SIG-M5 treated with dmso at 0.1 percent for 504 hours (cell line): ENCODE data around the gene SUCLG2.

Experiments
- DNase-seq: peaks from one replicate; lab custom pipeline; 2025; ENCODE audit not compliant: unreplicated experiment; lab: John Stamatoyannopoulos, UW

SUCLG2 gene

GRCh38 chr3:67654099-67654843 lies at the start of gene SUCLG2:
Gene SUCLG2 (minus strand): TSS chr3:67654612. CDS start chr3:67654586, 26 bp downstream.
- peak; percentile 86 for DNase-seq

GRCh38 chr3:67700596-67700995 lies 46.2 kb upstream of the SUCLG2 start:
- no peak for DNase-seq

GRCh38 chr3:67699882-67700281 lies 45.5 kb upstream of the SUCLG2 start:
- no peak for DNase-seq

- DNase-seq, result no peak
These were observed 38.2 kb upstream of the SUCLG2 start for GRCh38 chr3:67692621-67693020.

GRCh38 chr3:67691926-67692325 lies 37.5 kb upstream of the SUCLG2 start:
- no peak for DNase-seq

- no peak for DNase-seq
These were observed 36.8 kb upstream of the SUCLG2 start for GRCh38 chr3:67691207-67691606.

- no peak for DNase-seq
These were observed 35.4 kb upstream of the SUCLG2 start for GRCh38 chr3:67689806-67690205.

- no peak for DNase-seq
These were observed 33.8 kb upstream of the SUCLG2 start for GRCh38 chr3:67688231-67688630.

GRCh38 chr3:67686069-67686468 lies 31.7 kb upstream of the SUCLG2 start:
- no peak for DNase-seq

- DNase-seq, result peak; percentile 15
These were observed 31.1 kb upstream of the SUCLG2 start for GRCh38 chr3:67685499-67685898.

- DNase-seq, result no peak
These were observed 29.8 kb upstream of the SUCLG2 start for GRCh38 chr3:67684211-67684610.

- no peak for DNase-seq
These were observed 29.1 kb upstream of the SUCLG2 start for GRCh38 chr3:67683522-67683921.

- no peak for DNase-seq
These were observed 24.3 kb upstream of the SUCLG2 start for GRCh38 chr3:67678665-67679064.

- no peak for DNase-seq
These were observed 19.6 kb upstream of the SUCLG2 start for GRCh38 chr3:67674055-67674454.

- DNase-seq, result no peak
These were observed 8.3 kb upstream of the SUCLG2 start for GRCh38 chr3:67662733-67663132.

- DNase-seq, result no peak
These were observed 6.7 kb upstream of the SUCLG2 start for GRCh38 chr3:67661089-67661488.

- peak; percentile 42 for DNase-seq
These were observed 2.8 kb upstream of the SUCLG2 start for GRCh38 chr3:67657192-67657591.

- DNase-seq, result no peak
These were observed 2.2 kb upstream of the SUCLG2 start for GRCh38 chr3:67656614-67657013.

- peak; percentile 18 for DNase-seq
These were observed 1.1 kb upstream of the SUCLG2 start for GRCh38 chr3:67655364-67656121.

GRCh38 chr3:67654844-67655177 lies 399 bp upstream of the SUCLG2 start:
- no peak for DNase-seq

GRCh38 chr3:67653425-67654098 lies 850 bp downstream of the SUCLG2 start:
- peak; percentile 13 for DNase-seq

GRCh38 chr3:67650084-67650483 lies 4.3 kb downstream of the SUCLG2 start:
- no peak for DNase-seq
